ENCODE measurements around the gene LSAMP. TPM values are rescaled to one million over a fixed set of nuclear protein-coding genes. Genes with fewer than 3 reads are reported as not detected.

Gene LSAMP
- total and polyA plus RNA-seq, 2 donors (not counting 1 experiment from before 2014, with no cell fraction given): not detected

DNA sequence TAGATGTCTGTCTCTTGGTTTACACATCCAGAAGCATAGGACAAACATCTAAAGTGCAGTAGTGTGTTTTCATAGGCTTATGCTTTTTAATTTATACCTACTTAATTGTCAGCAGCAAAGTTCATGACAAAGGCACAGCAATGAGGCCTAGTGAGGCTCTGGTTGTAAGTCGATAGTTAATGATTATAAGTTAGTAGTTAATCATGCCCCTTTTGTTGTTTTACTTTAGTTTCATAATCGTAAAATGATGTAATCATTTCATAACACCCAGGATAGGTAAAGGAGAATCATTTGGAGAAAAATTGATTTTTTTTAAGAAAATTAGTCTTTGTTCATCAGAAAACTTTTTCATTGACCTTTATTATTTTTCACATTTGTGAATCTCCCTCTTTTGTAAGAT, 351.9 kb downstream of the LSAMP start:
- POLR2A ChIA-PET: no interaction called here
- CTCF ChIA-PET: no interaction called here
- intact Hi-C loops (cut with micrococcal nuclease): no loop called here
- Mint-ChIP-seq H3K27me3 (no peaks in the 10 kb centered on the region), H3K4me1 (no peaks in the 10 kb centered on the region), H3K4me3 (no peak overlapping the region), H3K27ac (no peak overlapping the region), H3K9me3 (ENCODE audit: insufficient read depth) (no peaks in the 10 kb centered on the region)
- no peaks in the 10 kb centered on the region for H3K9me3 ChIP-seq (ENCODE audit: control extremely low read depth in 1 of 3, control insufficient read depth in 2 of 3, insufficient read depth in 1 of 3, low read length in 2 of 3)
- no peaks in the 10 kb centered on the region for H3K27me3 ChIP-seq (replicated peaks in 1 of 4; ENCODE audit: control extremely low read depth in 1 of 4, control insufficient read depth in 3 of 4, insufficient read depth in 4 of 4, low read length in 3 of 4)
- no peaks in the 10 kb centered on the region for H3K36me3 ChIP-seq (replicated peaks in 1 of 2; ENCODE audit: control extremely low read depth in 1 of 2, control insufficient read depth in 1 of 2, extremely low read depth in 1 of 2, insufficient read depth in 2 of 2, low read length in 1 of 2)
- no CpG with 5 or more reads among the region's 2 CpGs for WGBS (ENCODE audit: insufficient coverage)
- no peak overlapping the region for H3K9ac ChIP-seq (ENCODE audit: low read length)
- H4K20me1 ChIP-seq (ENCODE audit: control insufficient read depth, insufficient read depth, low read length, poor library complexity, severe bottlenecking): no peaks in the 10 kb centered on the region
- ATAC-seq (ENCODE audit: low read depth): no peak
- H3K4me3 ChIP-seq (ENCODE audit: control extremely low read depth in 1 of 5, extremely low read depth in 1 of 5, insufficient read depth in 1 of 5, low read depth in 2 of 5, low read length in 4 of 5): no peak overlapping the region
- no peak overlapping the region for H3K27ac ChIP-seq (ENCODE audit: low read length in 2 of 2)
- H3K79me2 ChIP-seq (ENCODE audit: control insufficient read depth, insufficient read depth, low read length): no peaks in the 10 kb centered on the region
- no peak for DNase-seq
- H2AFZ ChIP-seq (ENCODE audit: insufficient read depth, low read depth, low read length, poor library complexity, severe bottlenecking): no peak overlapping the region
- H3K4me2 ChIP-seq (replicated peaks; ENCODE audit: low read depth, low read length, poor library complexity, severe bottlenecking): no peak overlapping the region
- TF ChIP-seq, protein P1, sequence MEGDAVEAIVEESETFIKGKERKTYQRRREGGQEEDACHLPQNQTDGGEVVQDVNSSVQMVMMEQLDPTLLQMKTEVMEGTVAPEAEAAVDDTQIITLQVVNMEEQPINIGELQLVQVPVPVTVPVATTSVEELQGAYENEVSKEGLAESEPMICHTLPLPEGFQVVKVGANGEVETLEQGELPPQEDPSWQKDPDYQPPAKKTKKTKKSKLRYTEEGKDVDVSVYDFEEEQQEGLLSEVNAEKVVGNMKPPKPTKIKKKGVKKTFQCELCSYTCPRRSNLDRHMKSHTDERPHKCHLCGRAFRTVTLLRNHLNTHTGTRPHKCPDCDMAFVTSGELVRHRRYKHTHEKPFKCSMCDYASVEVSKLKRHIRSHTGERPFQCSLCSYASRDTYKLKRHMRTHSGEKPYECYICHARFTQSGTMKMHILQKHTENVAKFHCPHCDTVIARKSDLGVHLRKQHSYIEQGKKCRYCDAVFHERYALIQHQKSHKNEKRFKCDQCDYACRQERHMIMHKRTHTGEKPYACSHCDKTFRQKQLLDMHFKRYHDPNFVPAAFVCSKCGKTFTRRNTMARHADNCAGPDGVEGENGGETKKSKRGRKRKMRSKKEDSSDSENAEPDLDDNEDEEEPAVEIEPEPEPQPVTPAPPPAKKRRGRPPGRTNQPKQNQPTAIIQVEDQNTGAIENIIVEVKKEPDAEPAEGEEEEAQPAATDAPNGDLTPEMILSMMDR (IDR thresholded peaks at IDR 0.05): no peak
- no peaks in the 10 kb centered on the region for H3K4me1 ChIP-seq (ENCODE audit: control insufficient read depth in 2 of 2, insufficient read depth in 2 of 2, low read length in 2 of 2)

DNA sequence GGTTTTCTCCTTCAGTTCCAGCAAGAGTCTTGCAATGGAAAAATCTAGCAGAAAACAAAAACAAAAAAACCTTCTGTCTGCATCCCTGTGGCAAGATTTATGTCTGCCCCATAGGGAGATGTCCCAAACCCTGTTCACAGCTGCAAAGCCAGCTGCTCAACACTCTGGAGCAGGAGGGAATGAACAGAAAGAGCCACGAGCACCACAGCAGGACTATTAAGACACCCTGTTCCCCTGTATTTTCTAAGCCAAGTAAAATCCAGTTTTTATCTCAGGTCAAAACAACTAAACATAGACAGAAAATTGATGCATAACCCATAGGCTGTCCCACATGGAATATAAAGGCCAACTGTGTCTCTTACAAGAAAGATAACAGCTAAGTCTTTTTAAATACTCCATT, 357.9 kb downstream of the LSAMP start:
- WGBS (ENCODE audit: insufficient coverage): 38% methylated on average over 1 of the region's 1 CpG
- no peak overlapping the region for H3K4me3 Mint-ChIP-seq
- ChIA-PET POLR2A (no interaction called here), CTCF (no interaction called here)
- Histone ChIP-seq H3K79me2 (ENCODE audit: control insufficient read depth, insufficient read depth, low read length) (no peaks in the 10 kb centered on the region), H3K36me3 (replicated peaks in 1 of 2; ENCODE audit: control extremely low read depth in 1 of 2, control insufficient read depth in 1 of 2, extremely low read depth in 1 of 2, insufficient read depth in 2 of 2, low read length in 1 of 2) (no peaks in the 10 kb centered on the region), H3K27me3 (replicated peaks in 1 of 4; ENCODE audit: control extremely low read depth in 1 of 4, control insufficient read depth in 3 of 4, insufficient read depth in 4 of 4, low read length in 3 of 4) (no peaks in the 10 kb centered on the region), H3K4me3 (ENCODE audit: control extremely low read depth in 1 of 5, extremely low read depth in 1 of 5, insufficient read depth in 1 of 5, low read depth in 2 of 5, low read length in 4 of 5) (no peak overlapping the region), H3K9ac (ENCODE audit: low read length) (no peak overlapping the region), H3K4me2 (replicated peaks; ENCODE audit: low read depth, low read length, poor library complexity, severe bottlenecking) (no peak overlapping the region), H3K4me1 (ENCODE audit: control insufficient read depth in 2 of 2, insufficient read depth in 2 of 2, low read length in 2 of 2) (no peaks in the 10 kb centered on the region), H3K27ac (ENCODE audit: low read length in 2 of 2) (no peak overlapping the region), H3K9me3 (ENCODE audit: control extremely low read depth in 1 of 3, control insufficient read depth in 2 of 3, insufficient read depth in 1 of 3, low read length in 2 of 3) (no peaks in the 10 kb centered on the region), H4K20me1 (ENCODE audit: control insufficient read depth, insufficient read depth, low read length, poor library complexity, severe bottlenecking) (no peaks in the 10 kb centered on the region), H2AFZ (ENCODE audit: insufficient read depth, low read depth, low read length, poor library complexity, severe bottlenecking) (no peak overlapping the region)
- no peaks in the 10 kb centered on the region for H3K27me3 Mint-ChIP-seq
- no peak overlapping the region for H3K27ac Mint-ChIP-seq
- DNase-seq (no peak), ATAC-seq (ENCODE audit: low read depth) (no peak)
- intact Hi-C loops (cut with micrococcal nuclease): no loop called here
- H3K9me3 Mint-ChIP-seq (ENCODE audit: insufficient read depth): peaks cover 2% of the 10 kb centered on the region
- no peak for TF ChIP-seq EZH2 (IDR thresholded peaks at IDR 0.05; ENCODE audit: borderline replicate concordance, insufficient read depth, low read depth, low read length, poor library complexity, severe bottlenecking)
- H3K4me1 Mint-ChIP-seq: no peaks in the 10 kb centered on the region
